OCI-LY1 (cell line): Measurements from ENCODE around the gene KLK11.

Experiments used
- H2AFZ ChIP-seq: fragments of 200-600 bp; sonication (generic), shearing (Covaris generic); 2 replicates; pipeline ENCODE4 v1.6.0; 2014; ENCODE audit warnings: antibody characterized with exemption, mild to moderate bottlenecking, low read length
- H3F3A ChIP-seq: fragments of 200-600 bp; sonication (generic), shearing (Covaris generic); 2 replicates; pipeline ENCODE4 v1.6.0; 2014; ENCODE audit warnings: mild to moderate bottlenecking, antibody characterized with exemption, low read length, moderate library complexity; ENCODE audit not compliant: insufficient read depth
- H3K27ac ChIP-seq: fragments of 200-600 bp; sonication (generic); 2 replicates; pipeline ENCODE4 v1.5.1; 2014; ENCODE audit warnings: low read length, mixed run types, mild to moderate bottlenecking, low read depth; ENCODE audit not compliant: poor library complexity, severe bottlenecking
- H3K27me3 ChIP-seq: fragments of 200-600 bp; sonication (generic); 2 replicates; pipeline ENCODE4 v1.6.0; 2014; ENCODE audit warnings: antibody characterized with exemption, mild to moderate bottlenecking, low read length, moderate library complexity; ENCODE audit not compliant: insufficient read depth
- H3K36me3 ChIP-seq: fragments of 200-600 bp; sonication (generic); 2 replicates; pipeline ENCODE4 v1.6.1; 2014; ENCODE audit warnings: mild to moderate bottlenecking, antibody characterized with exemption, low read length, moderate library complexity, mixed read lengths; ENCODE audit not compliant: insufficient read depth
- H3K4me1 ChIP-seq: fragments of 200-600 bp; sonication (generic); 2 replicates; pipeline ENCODE4 v1.5.1; 2014; ENCODE audit warnings: mild to moderate bottlenecking, low read length, moderate library complexity; ENCODE audit not compliant: insufficient read depth, severe bottlenecking
- H3K4me2 ChIP-seq: fragments of 200-600 bp; sonication (generic), shearing (Covaris generic); 2 replicates; pipeline ENCODE4 v1.6.1; 2014; ENCODE audit warnings: low read length
- H3K4me3 ChIP-seq: fragments of 200-600 bp; sonication (generic); 2 replicates; pipeline ENCODE4 v1.5.1; 2014; ENCODE audit warnings: low read length, low read depth, mild to moderate bottlenecking, mixed read lengths; ENCODE audit not compliant: poor library complexity, severe bottlenecking
- H3K79me2 ChIP-seq: fragments of 200-600 bp; shearing (Covaris generic); 2 replicates; pipeline ENCODE4 v1.6.1; 2016; ENCODE audit warnings: mixed run types, low read length, mixed read lengths; ENCODE audit not compliant: insufficient read depth
- H3K9ac ChIP-seq: fragments of 200-600 bp; sonication (generic), shearing (Covaris generic); 2 replicates; pipeline ENCODE4 v1.6.1; 2014; ENCODE audit warnings: mild to moderate bottlenecking, low read length, mixed read lengths
- H3K9me2 ChIP-seq: fragments of 200-600 bp; sonication (generic), shearing (Covaris generic); 2 replicates; pipeline ENCODE4 v1.6.1; 2014; ENCODE audit warnings: low read depth, mild to moderate bottlenecking, low read length, mixed read lengths
- H3K9me3 ChIP-seq: fragments of 200-600 bp; shearing (Covaris generic); 2 replicates; pipeline ENCODE4 v1.6.1; 2014; ENCODE audit warnings: low read length, mixed read lengths
- H4K20me1 ChIP-seq: fragments of 200-600 bp; sonication (generic), shearing (Covaris generic); 2 replicates; pipeline ENCODE4 v1.6.0; 2016; ENCODE audit warnings: mild to moderate bottlenecking, low read length; ENCODE audit not compliant: insufficient read depth
- EZH2 ChIP-seq: fragments of 200-600 bp; sonication (generic), shearing (Covaris generic); IDR thresholded peaks from 2 replicates; pipeline ENCODE4 v1.8.0; 2017; ENCODE audit warnings: borderline replicate concordance, mixed run types, mild to moderate bottlenecking, antibody characterized with exemption, low read length, moderate library complexity, mixed read lengths
- TF ChIP-seq, protein P1 (sequence below): fragments of 200-600 bp; sonication (generic), shearing (Covaris generic); IDR thresholded peaks from 2 replicates; pipeline ENCODE4 v1.5.1; 2017; ENCODE audit warnings: mild to moderate bottlenecking, antibody characterized with exemption, low read length, moderate library complexity, mixed read lengths

The KLK11 gene, protein sequence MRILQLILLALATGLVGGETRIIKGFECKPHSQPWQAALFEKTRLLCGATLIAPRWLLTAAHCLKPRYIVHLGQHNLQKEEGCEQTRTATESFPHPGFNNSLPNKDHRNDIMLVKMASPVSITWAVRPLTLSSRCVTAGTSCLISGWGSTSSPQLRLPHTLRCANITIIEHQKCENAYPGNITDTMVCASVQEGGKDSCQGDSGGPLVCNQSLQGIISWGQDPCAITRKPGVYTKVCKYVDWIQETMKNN

DNA sequence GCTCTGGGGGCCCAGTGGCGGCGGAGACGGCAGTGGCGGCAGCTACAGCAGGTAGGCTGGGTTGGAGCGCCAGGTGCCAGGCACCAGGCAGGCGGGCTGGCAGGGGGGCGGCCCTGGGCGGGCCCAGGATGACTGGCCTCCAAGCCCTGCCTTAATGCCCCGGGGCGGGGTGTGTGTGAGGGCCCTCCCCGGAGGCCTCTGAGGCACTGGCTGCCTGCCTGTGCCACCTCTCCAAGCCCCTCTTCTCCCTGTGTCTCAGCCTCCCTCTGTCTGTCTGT lies at the start of gene KLK11:
Gene KLK11 (minus strand): TSS at position 63 of the 278 bp plus-strand sequence. CDS start 985 bp downstream, outside the sequence.
- Histone ChIP-seq H3K9me3 (no peaks in the 10 kb centered on the region), H3K9ac (no peak within 1 kb of the TSS), H4K20me1 (no peaks in the 10 kb centered on the region), H3K36me3 (no peaks in the 10 kb centered on the region), H3K79me2 (no peaks in the 10 kb centered on the region), H3F3A (no peaks in the 10 kb centered on the region), H3K27me3 (no peaks in the 10 kb centered on the region; the same call in 1 of the 2 replicates), H3K4me2 (no peak within 1 kb of the TSS), H2AFZ (no peak within 1 kb of the TSS), H3K27ac (no peak within 1 kb of the TSS), H3K4me3 (no peak within 1 kb of the TSS), H3K4me1 (no peaks in the 10 kb centered on the region), H3K9me2 (no peaks in the 10 kb centered on the region)
- TF ChIP-seq EZH2: no peak
- TF ChIP-seq, protein P1, sequence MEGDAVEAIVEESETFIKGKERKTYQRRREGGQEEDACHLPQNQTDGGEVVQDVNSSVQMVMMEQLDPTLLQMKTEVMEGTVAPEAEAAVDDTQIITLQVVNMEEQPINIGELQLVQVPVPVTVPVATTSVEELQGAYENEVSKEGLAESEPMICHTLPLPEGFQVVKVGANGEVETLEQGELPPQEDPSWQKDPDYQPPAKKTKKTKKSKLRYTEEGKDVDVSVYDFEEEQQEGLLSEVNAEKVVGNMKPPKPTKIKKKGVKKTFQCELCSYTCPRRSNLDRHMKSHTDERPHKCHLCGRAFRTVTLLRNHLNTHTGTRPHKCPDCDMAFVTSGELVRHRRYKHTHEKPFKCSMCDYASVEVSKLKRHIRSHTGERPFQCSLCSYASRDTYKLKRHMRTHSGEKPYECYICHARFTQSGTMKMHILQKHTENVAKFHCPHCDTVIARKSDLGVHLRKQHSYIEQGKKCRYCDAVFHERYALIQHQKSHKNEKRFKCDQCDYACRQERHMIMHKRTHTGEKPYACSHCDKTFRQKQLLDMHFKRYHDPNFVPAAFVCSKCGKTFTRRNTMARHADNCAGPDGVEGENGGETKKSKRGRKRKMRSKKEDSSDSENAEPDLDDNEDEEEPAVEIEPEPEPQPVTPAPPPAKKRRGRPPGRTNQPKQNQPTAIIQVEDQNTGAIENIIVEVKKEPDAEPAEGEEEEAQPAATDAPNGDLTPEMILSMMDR: no peak

DNA sequence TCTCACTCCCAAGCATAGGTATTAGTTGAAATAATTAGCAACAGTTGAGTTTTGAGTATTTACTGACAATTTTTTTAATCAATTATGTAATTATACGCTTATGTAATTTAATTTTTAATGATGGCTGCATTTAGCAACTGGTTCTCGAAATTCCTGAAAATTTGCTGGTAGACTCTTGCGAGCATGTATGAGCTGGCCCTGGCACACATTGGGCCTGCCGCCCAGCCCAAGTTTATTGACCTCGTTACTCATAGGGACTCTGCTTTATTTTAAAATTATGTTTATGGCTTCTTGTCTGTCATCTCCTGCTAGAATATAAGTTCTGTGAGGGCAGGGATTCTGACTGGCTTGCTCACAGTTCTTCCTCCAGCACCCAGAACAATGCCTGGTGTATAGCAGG lies 49.6 kb upstream of the KLK11 start:
- Histone ChIP-seq H2AFZ (no peak overlapping the region), H4K20me1 (no peaks in the 10 kb centered on the region), H3K9ac (no peak overlapping the region), H3K36me3 (no peaks in the 10 kb centered on the region), H3K27ac (no peak overlapping the region), H3K9me3 (0 out of 2 replicates have a peak, but pooled peaks cover 4% of the 10 kb centered on the region), H3K4me3 (no peak overlapping the region), H3K4me2 (no peak overlapping the region), H3K4me1 (no peaks in the 10 kb centered on the region), H3K27me3 (0 out of 2 replicates have a peak, but pooled peaks cover 3% of the 10 kb centered on the region), H3K79me2 (no peaks in the 10 kb centered on the region), H3F3A (no peaks in the 10 kb centered on the region), H3K9me2 (no peaks in the 10 kb centered on the region)
- TF ChIP-seq, protein P1: no peak
- no peak for TF ChIP-seq EZH2

DNA sequence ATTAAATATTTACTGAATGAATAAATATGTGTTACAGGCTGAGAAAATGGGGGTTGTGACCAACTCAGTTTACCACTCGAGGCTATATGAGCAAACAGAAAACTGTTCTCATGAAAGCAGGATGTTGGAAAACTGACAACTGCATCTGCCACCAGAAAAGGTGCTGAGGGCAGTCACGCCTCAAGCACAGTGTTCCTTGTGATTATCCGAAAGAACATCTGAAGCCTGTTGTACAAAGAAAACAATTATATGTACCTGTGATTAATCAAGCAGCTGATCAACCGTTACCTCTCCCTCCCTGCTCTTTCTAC lies 44.6 kb upstream of the KLK11 start:
- Histone ChIP-seq H2AFZ (no peak overlapping the region), H3K27ac (no peak overlapping the region)

More for the DNA sequence above, 44.6 kb upstream of the KLK11 start:
- Histone ChIP-seq H3K79me2 (no peaks in the 10 kb centered on the region), H3K4me1 (no peaks in the 10 kb centered on the region), H3K27me3 (peaks cover 3% of the 10 kb centered on the region), H3K36me3 (no peaks in the 10 kb centered on the region), H3K9me3 (0 out of 2 replicates have a peak, but pooled peaks cover 4% of the 10 kb centered on the region), H3K9me2 (no peaks in the 10 kb centered on the region), H3K9ac (no peak overlapping the region), H3K4me3 (no peak overlapping the region), H3K4me2 (no peak overlapping the region), H4K20me1 (no peaks in the 10 kb centered on the region), H3F3A (no peaks in the 10 kb centered on the region)
- no peak for TF ChIP-seq EZH2
- TF ChIP-seq, protein P1: no peak
